Endothelial cell of umbilical vein (primary cell): ENCODE results near the gene M1AP. TPM values are rescaled to one million over a fixed set of nuclear protein-coding genes. Genes with fewer than 3 reads are reported as not detected.

Experiments used
- BruUV-seq: library from RNA; stranded (reverse); fragments of 400-500 nt; replicated peaks from 2 replicates; lab custom pipeline; 2021; lab: Mats Ljungman, UMichigan
- CTCF ChIA-PET: fragments of 300-600, 350-600 bp; sonication (Branson Sonifier 250); formaldehyde crosslinking; loops from one replicate; lab custom pipeline; 2021; ENCODE audit warnings: antibody characterized with exemption, inconsistent platforms; lab: Charles Lee
- POLR2A ChIA-PET: fragments of 300-600, 350-600 bp; sonication (Branson Sonifier 250); formaldehyde crosslinking; loops from one replicate; lab custom pipeline; 2021; ENCODE audit warnings: antibody characterized with exemption, inconsistent platforms; lab: Charles Lee
- DNase-seq: peaks from one replicate; pipeline ENCODE4 v3.0.0-alpha.2; 2011; ENCODE audit warnings: low read depth, low spot score
- FAIRE-seq: peaks from 2 replicates; lab custom pipeline; 2011; peaks lifted over from hg19 to GRCh38; lab: Jason Lieb, UNC
- H2AFZ ChIP-seq: 2 replicates; pipeline ENCODE4 v1.6.0; 2012; ENCODE audit warnings: low read depth, low read length, control low read depth, inconsistent platforms
- H3K27ac ChIP-seq: 2 replicates; pipeline ENCODE4 v1.5.1; 2011; ENCODE audit warnings: low read depth, mild to moderate bottlenecking, control low read depth, low read length, moderate library complexity; ENCODE audit not compliant: insufficient read depth
- H3K27me3 ChIP-seq, 2 experiments: 2 replicates each; pipeline versions ENCODE4 v1.6.0 to v1.6.1; 2011; ENCODE audit warnings: low read length in 2 of 2, mixed read lengths in 1 of 2; ENCODE audit not compliant: control insufficient read depth in 2 of 2, insufficient read depth in 2 of 2
- H3K36me3 ChIP-seq, 2 experiments: 2 replicates in 1 of 2; 3 replicates in 1 of 2; pipeline ENCODE4 v1.5.1; 2011; ENCODE audit warnings: low read length in 2 of 2, mild to moderate bottlenecking in 1 of 2, moderate library complexity in 1 of 2; ENCODE audit not compliant: control insufficient read depth in 2 of 2, insufficient read depth in 2 of 2; ENCODE audit errors: extremely low read depth in 1 of 2
- H3K4me1 ChIP-seq: 3 replicates; pipeline ENCODE4 v1.5.1; 2011; ENCODE audit warnings: mild to moderate bottlenecking, low read length; ENCODE audit not compliant: control insufficient read depth, insufficient read depth; ENCODE audit errors: extremely low read depth
- H3K4me2 ChIP-seq: 2 replicates; pipeline ENCODE4 v1.6.1; 2011; ENCODE audit warnings: low read length, control low read depth, mixed read lengths; ENCODE audit not compliant: insufficient read depth
- H3K4me3 ChIP-seq, 3 experiments: fragments of 200-600 bp in 1 of 3; sonication (generic), shearing (Covaris generic) in 1 of 3; replicated peaks in 1 of 3; 2 replicates each; pipeline ENCODE4 v1.5.1; 2011 to 2016; ENCODE audit warnings: control low read depth in 3 of 3, low read length in 3 of 3, mild to moderate bottlenecking in 2 of 3, inconsistent platforms in 1 of 3, low read depth in 1 of 3, moderate library complexity in 1 of 3; ENCODE audit not compliant: insufficient read depth in 1 of 3
- H3K79me2 ChIP-seq: 2 replicates; pipeline ENCODE4 v1.6.0; 2012; ENCODE audit warnings: low read length, inconsistent platforms; ENCODE audit not compliant: control insufficient read depth, insufficient read depth
- H3K9ac ChIP-seq: replicated peaks from 2 replicates; pipeline ENCODE3; 2011; ENCODE audit warnings: low read length, control low read depth; ENCODE audit not compliant: insufficient read depth; ENCODE audit errors: extremely low read depth
- H3K9me1 ChIP-seq: replicated peaks from 3 replicates; pipeline ENCODE4 v1.6.0; 2011; ENCODE audit warnings: mild to moderate bottlenecking, low read length; ENCODE audit not compliant: control insufficient read depth, insufficient read depth; ENCODE audit errors: extremely low read depth
- H3K9me3 ChIP-seq: replicated peaks from 2 replicates; pipeline ENCODE4 v1.5.1; 2012; ENCODE audit warnings: low read length, inconsistent platforms; ENCODE audit not compliant: control insufficient read depth, insufficient read depth
- H4K20me1 ChIP-seq: replicated peaks from 2 replicates; pipeline ENCODE3; 2011; ENCODE audit warnings: mild to moderate bottlenecking, low read length; ENCODE audit not compliant: control insufficient read depth, insufficient read depth; ENCODE audit errors: extremely low read depth
- EZH2 ChIP-seq: IDR thresholded peaks from 2 replicates; pipeline ENCODE4 v1.6.1; 2012; ENCODE audit warnings: borderline replicate concordance, low read depth, mild to moderate bottlenecking, moderate library complexity, low read length, inconsistent platforms; ENCODE audit not compliant: severe bottlenecking
- FOS ChIP-seq: IDR thresholded peaks from 2 replicates; pipeline ENCODE4 v1.6.1; 2011; ENCODE audit warnings: mild to moderate bottlenecking, low read length, moderate library complexity, borderline replicate concordance; ENCODE audit not compliant: insufficient read depth
- GATA2 ChIP-seq: IDR thresholded peaks from 2 replicates; pipeline ENCODE4 v1.7.0; 2011; ENCODE audit warnings: low read depth, mild to moderate bottlenecking, moderate library complexity, mixed read lengths, low read length; ENCODE audit not compliant: insufficient read length, insufficient read depth
- JUN ChIP-seq: IDR thresholded peaks from 2 replicates; pipeline ENCODE4 v1.6.1; 2011; ENCODE audit warnings: borderline replicate concordance, low read depth; ENCODE audit not compliant: insufficient read length, insufficient read depth
- MYC ChIP-seq: IDR thresholded peaks from one replicate; pipeline ENCODE4 v1.6.1; 2011; ENCODE audit warnings: mild to moderate bottlenecking, low read depth, low read length
- POLR2A ChIP-seq: IDR thresholded peaks from 2 replicates; pipeline ENCODE4 v1.6.1; 2012; ENCODE audit warnings: low read depth, mild to moderate bottlenecking, control low read depth, low read length
- POLR2AphosphoS5 ChIP-seq: IDR thresholded peaks from 2 replicates; pipeline ENCODE4 v1.6.1; 2012; ENCODE audit warnings: low read depth, mild to moderate bottlenecking, control low read depth, low read length, moderate library complexity; ENCODE audit not compliant: insufficient read depth
- dilution Hi-C: fragments of 300-500 bp; cut with MboI; formaldehyde crosslinking; loops from one replicate; pipeline ENCODE4 v1.15.0; 2019; ENCODE audit warnings: low sequenced_read_pairs; ENCODE audit not compliant: extremely low pct_ligation_motif_present
- intact Hi-C: fragments of 100-400 bp; cut with micrococcal nuclease; formaldehyde crosslinking; loops from one replicate; pipeline ENCODE4 v1.10.0; 2022
- polyA plus RNA-seq, 4 experiments: library from polyadenylated mRNA; depleted of rRNA in 3 of 4; stranded (reverse) in 3 of 4; unstranded in 1 of 4; fragments of >200 nt; gene quantifications; 2 replicates each; pipeline versions ENCODE4 v1.2.1 to v1.2.3, GENCODE V29; 2011 to 2012; ENCODE audit warnings: missing spikeins in 1 of 4
- total RNA-seq: library from RNA; stranded (reverse); gene quantifications from 2 replicates; pipeline ENCODE4 v1.2.3, GENCODE V29; 2021
- TF ChIP-seq, protein P1 (sequence below): IDR thresholded peaks from 2 replicates; pipeline ENCODE4 v1.6.1; 2011; ENCODE audit not compliant: insufficient read depth, insufficient read length
- TF ChIP-seq, protein P2 (sequence below), 2 donors: IDR thresholded peaks; 1 replicate in 1 of 2; 2 replicates in 1 of 2; pipeline ENCODE4 v1.5.1; 2011; ENCODE audit warnings: low read length in 2 of 2, mild to moderate bottlenecking in 2 of 2, moderate library complexity in 2 of 2, control low read depth in 1 of 2, inconsistent platforms in 1 of 2, low read depth in 1 of 2; ENCODE audit not compliant: insufficient read depth in 1 of 2; ENCODE audit errors: extremely low read depth in 1 of 2

M1AP gene
- total and polyA plus RNA-seq, 2 donors (not counting 3 experiments of a cell fraction or from before 2014, with no cell fraction given) = 0.04 TPM; not detected in 1

DNA sequence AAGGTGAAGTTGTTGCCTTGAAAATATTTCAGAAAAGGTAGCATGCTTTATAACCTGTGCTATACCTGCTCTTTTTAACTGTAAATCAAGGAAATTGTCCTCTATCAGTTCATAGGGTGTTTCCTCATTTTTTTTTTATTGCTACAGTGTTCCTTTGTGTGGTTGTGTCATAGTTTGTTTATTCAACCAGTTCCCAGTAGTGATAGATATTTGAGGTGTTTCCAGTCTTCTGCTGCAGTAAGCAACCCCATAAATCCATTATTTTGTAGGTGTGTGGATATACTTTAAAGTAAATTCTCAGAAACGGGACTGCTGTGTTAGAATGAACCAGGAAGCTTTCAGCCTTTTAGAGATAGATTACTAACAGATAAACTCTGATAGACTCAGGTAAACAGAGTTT lies 45.5 kb upstream of the M1AP start:
- intact Hi-C loops = no loop called here
- H3K9ac ChIP-seq = no peak overlapping the region
- TF ChIP-seq, protein P1, sequence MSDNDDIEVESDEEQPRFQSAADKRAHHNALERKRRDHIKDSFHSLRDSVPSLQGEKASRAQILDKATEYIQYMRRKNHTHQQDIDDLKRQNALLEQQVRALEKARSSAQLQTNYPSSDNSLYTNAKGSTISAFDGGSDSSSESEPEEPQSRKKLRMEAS = no peak
- TF ChIP-seq JUN = no peak
- TF ChIP-seq FOS = no peak
- TF ChIP-seq MYC = no peak
- TF ChIP-seq GATA2 = no peak
- no peak for TF ChIP-seq EZH2
- TF ChIP-seq, protein P2, sequence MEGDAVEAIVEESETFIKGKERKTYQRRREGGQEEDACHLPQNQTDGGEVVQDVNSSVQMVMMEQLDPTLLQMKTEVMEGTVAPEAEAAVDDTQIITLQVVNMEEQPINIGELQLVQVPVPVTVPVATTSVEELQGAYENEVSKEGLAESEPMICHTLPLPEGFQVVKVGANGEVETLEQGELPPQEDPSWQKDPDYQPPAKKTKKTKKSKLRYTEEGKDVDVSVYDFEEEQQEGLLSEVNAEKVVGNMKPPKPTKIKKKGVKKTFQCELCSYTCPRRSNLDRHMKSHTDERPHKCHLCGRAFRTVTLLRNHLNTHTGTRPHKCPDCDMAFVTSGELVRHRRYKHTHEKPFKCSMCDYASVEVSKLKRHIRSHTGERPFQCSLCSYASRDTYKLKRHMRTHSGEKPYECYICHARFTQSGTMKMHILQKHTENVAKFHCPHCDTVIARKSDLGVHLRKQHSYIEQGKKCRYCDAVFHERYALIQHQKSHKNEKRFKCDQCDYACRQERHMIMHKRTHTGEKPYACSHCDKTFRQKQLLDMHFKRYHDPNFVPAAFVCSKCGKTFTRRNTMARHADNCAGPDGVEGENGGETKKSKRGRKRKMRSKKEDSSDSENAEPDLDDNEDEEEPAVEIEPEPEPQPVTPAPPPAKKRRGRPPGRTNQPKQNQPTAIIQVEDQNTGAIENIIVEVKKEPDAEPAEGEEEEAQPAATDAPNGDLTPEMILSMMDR (IDR thresholded peaks at IDR 0.05; ENCODE audit: extremely low read depth in 1 of 2, insufficient read depth in 1 of 2, low read depth in 1 of 2, low read length in 2 of 2) = no peak
- no peak for TF ChIP-seq POLR2A
- TF ChIP-seq POLR2AphosphoS5 = no peak
- DNase-seq = no peak
- H2AFZ ChIP-seq = no peak overlapping the region
- no peaks in the 10 kb centered on the region for H4K20me1 ChIP-seq
- peaks cover 16 to 24% of the 10 kb centered on the region in 2 experiments for H3K27me3 ChIP-seq
- H3K36me3 ChIP-seq = no peaks in the 10 kb centered on the region
- H3K9me1 ChIP-seq = no peaks in the 10 kb centered on the region
- H3K4me1 ChIP-seq = no peaks in the 10 kb centered on the region
- no TSS peak for BruUV-seq
- H3K27ac ChIP-seq = no peak overlapping the region
- no peak overlapping the region for H3K4me3 ChIP-seq
- H3K9me3 ChIP-seq = no peaks in the 10 kb centered on the region
- dilution Hi-C loops = no loop called here
- H3K4me2 ChIP-seq = no peak overlapping the region
- POLR2A ChIA-PET = no interaction called here
- FAIRE-seq = no peak
- no peaks in the 10 kb centered on the region for H3K79me2 ChIP-seq
- CTCF ChIA-PET = interaction anchor here (1.7 to 1.8 kb wide), 2 partner anchors 22 to 182 kb away, joined by 5 to 9 read pairs; no protein-coding TSS in a partner anchor
